Nephron progenitor cell (in vitro differentiated cells): ENCODE data around the gene KCNA2.
A peak's percentile ranks its signal among the peaks of the same experiment; 100 is the strongest.

ENCODE experiments used
- DNase-seq: peaks from one replicate; pipeline ENCODE4 v3.0.0; 2021
- H3K27ac Mint-ChIP-seq: 2 replicates; pipeline ENCODE4 v1.8.0; 2021; ENCODE audit warnings: mild to moderate bottlenecking, moderate library complexity, mixed read lengths
- H3K27me3 Mint-ChIP-seq: 2 replicates; pipeline ENCODE4 v1.8.0; 2021; ENCODE audit warnings: mild to moderate bottlenecking, low read depth, mixed read lengths; ENCODE audit not compliant: poor library complexity
- H3K36me3 Mint-ChIP-seq: 2 replicates; pipeline ENCODE4 v1.8.0; 2021; ENCODE audit warnings: low read depth, mixed read lengths
- H3K4me1 Mint-ChIP-seq: 2 replicates; pipeline ENCODE4 v1.8.0; 2021; ENCODE audit warnings: mixed read lengths
- H3K4me3 Mint-ChIP-seq: 2 replicates; pipeline ENCODE4 v1.8.0; 2021; ENCODE audit warnings: mild to moderate bottlenecking, moderate library complexity, mixed read lengths
- H3K9me3 Mint-ChIP-seq: 2 replicates; pipeline ENCODE4 v1.8.0; 2021; ENCODE audit warnings: mild to moderate bottlenecking, moderate library complexity, mixed read lengths
- CTCF ChIP-seq: fragments of 200-600 bp; sonication (generic); IDR thresholded peaks from 2 replicates; pipeline ENCODE4 v1.5.0; 2021; ENCODE audit warnings: antibody characterized with exemption

KCNA2 gene

GRCh38 chr1:110616587-110616986, 10.4 kb upstream of the KCNA2 start:
- Mint-ChIP-seq H3K4me3 (no peak overlapping the region), H3K9me3 (no peaks in the 10 kb centered on the region), H3K27me3 (peaks cover 93% of the 10 kb centered on the region), H3K27ac (no peak overlapping the region), H3K4me1 (peaks cover 5% of the 10 kb centered on the region), H3K36me3 (no peaks in the 10 kb centered on the region)
- no peak for DNase-seq
- no peak for TF ChIP-seq CTCF

- Mint-ChIP-seq H3K4me1 (peaks cover 5% of the 10 kb centered on the region), H3K27ac (no peak overlapping the region), H3K27me3 (peaks cover 92% of the 10 kb centered on the region), H3K4me3 (no peak overlapping the region), H3K36me3 (no peaks in the 10 kb centered on the region), H3K9me3 (no peaks in the 10 kb centered on the region)
- peak; percentile 70 for DNase-seq
- TF ChIP-seq CTCF: peak; percentile 65
Observed at GRCh38 chr1:110615548-110616130, 9.5 kb upstream of the KCNA2 start.

- H3K4me1 Mint-ChIP-seq: no peaks in the 10 kb centered on the region
- no peak overlapping the region for H3K4me3 Mint-ChIP-seq
- no peak for TF ChIP-seq CTCF
- no peak overlapping the region for H3K27ac Mint-ChIP-seq
- no peaks in the 10 kb centered on the region for H3K9me3 Mint-ChIP-seq
- no peak for DNase-seq
- no peaks in the 10 kb centered on the region for H3K36me3 Mint-ChIP-seq
- H3K27me3 Mint-ChIP-seq: peaks cover 93% of the 10 kb centered on the region
Observed at GRCh38 chr1:110612060-110612745, 6.0 kb upstream of the KCNA2 start.

- H3K9me3 Mint-ChIP-seq: no peaks in the 10 kb centered on the region
- TF ChIP-seq CTCF: no peak
- no peak overlapping the region for H3K27ac Mint-ChIP-seq
- H3K27me3 Mint-ChIP-seq: peaks cover 92% of the 10 kb centered on the region
- no peak for DNase-seq
- peaks cover 5% of the 10 kb centered on the region for H3K4me1 Mint-ChIP-seq
- no peak overlapping the region for H3K4me3 Mint-ChIP-seq
- no peaks in the 10 kb centered on the region for H3K36me3 Mint-ChIP-seq
Observed at GRCh38 chr1:110610696-110611286, 4.6 kb upstream of the KCNA2 start.

- Mint-ChIP-seq H3K27me3 (peaks cover 93% of the 10 kb centered on the region), H3K27ac (no peak overlapping the region)
Observed at GRCh38 chr1:110610084-110610483, 3.9 kb upstream of the KCNA2 start.

More at GRCh38 chr1:110610084-110610483, 3.9 kb upstream of the KCNA2 start:
- Mint-ChIP-seq H3K4me1 (peaks cover 12% of the 10 kb centered on the region), H3K9me3 (no peaks in the 10 kb centered on the region), H3K4me3 (no peak overlapping the region), H3K36me3 (no peaks in the 10 kb centered on the region)
- TF ChIP-seq CTCF: no peak
- no peak for DNase-seq
